Smooth muscle cell (in vitro differentiated cells): ENCODE results near the gene ZNRD2. TPM values are rescaled to one million over a fixed set of nuclear protein-coding genes. Genes with fewer than 3 reads are reported as not detected.

Source experiments
- DNase-seq: peaks from one replicate; lab custom pipeline; 2025; ENCODE audit not compliant: unreplicated experiment; lab: John Stamatoyannopoulos, UW
- H2AFZ ChIP-seq: fragments of 200-600 bp; sonication (generic); 2 replicates; pipeline ENCODE4 v1.6.0; 2016; ENCODE audit warnings: antibody characterized with exemption, low read depth, mild to moderate bottlenecking
- H3F3A ChIP-seq: fragments of 200-600 bp; sonication (generic); 2 replicates; pipeline ENCODE4 v1.6.0; 2017; ENCODE audit warnings: antibody characterized with exemption, low read depth
- H3K27ac ChIP-seq: fragments of 200-600 bp; sonication (generic); 2 replicates; pipeline ENCODE4 v1.5.1; 2016; ENCODE audit warnings: low read depth, mild to moderate bottlenecking
- H3K27me3 ChIP-seq: fragments of 200-600 bp; sonication (generic); 2 replicates; pipeline ENCODE4 v1.6.1; 2016; ENCODE audit warnings: low read depth, mild to moderate bottlenecking
- H3K36me3 ChIP-seq: fragments of 200-600 bp; sonication (generic); 2 replicates; pipeline ENCODE4 v1.5.1; 2016; ENCODE audit warnings: low read depth
- H3K4me1 ChIP-seq: fragments of 200-600 bp; sonication (generic); 2 replicates; pipeline ENCODE4 v1.5.1; 2016; ENCODE audit warnings: low read depth
- H3K4me2 ChIP-seq: fragments of 200-600 bp; sonication (generic); 2 replicates; pipeline ENCODE4 v1.6.0; 2016; ENCODE audit warnings: mild to moderate bottlenecking
- H3K4me3 ChIP-seq: fragments of 200-600 bp; sonication (generic); 2 replicates; pipeline ENCODE4 v1.5.1; 2016; ENCODE audit warnings: mild to moderate bottlenecking
- H3K79me2 ChIP-seq: fragments of 200-600 bp; sonication (generic); 2 replicates; pipeline ENCODE4 v1.6.0; 2016; ENCODE audit warnings: low read depth, mild to moderate bottlenecking
- H3K9ac ChIP-seq: fragments of 200-600 bp; sonication (generic); 2 replicates; pipeline ENCODE4 v1.6.0; 2016; ENCODE audit warnings: low read depth
- H3K9me3 ChIP-seq: fragments of 200-600 bp; sonication (generic); replicated peaks from 2 replicates; pipeline ENCODE4 v1.5.1; 2016; ENCODE audit warnings: low read depth
- H4K20me1 ChIP-seq: fragments of 200-600 bp; sonication (generic); 2 replicates; pipeline ENCODE4 v1.6.0; 2016; ENCODE audit warnings: low read depth
- WGBS: methylation state at CpG from one replicate; pipeline ENCODE4 v1.1.7; 2016; ENCODE audit warnings: low lambda C conversion rate; 5-methylcytosine and 5-hydroxymethylcytosine counted together
- polyA plus RNA-seq: library from polyadenylated mRNA; unstranded; fragments of >200 nt; fragmentation: Nextera tagmentation; extraction: Ambion mirVana; gene quantifications from 2 replicates; pipeline ENCODE4 v1.2.1, GENCODE V29; 2016
- total RNA-seq: library from RNA; depleted of rRNA; stranded (reverse); fragments of >200 nt; gene quantifications from 2 replicates; pipeline ENCODE4 v1.2.3, GENCODE V29; 2014
- TF ChIP-seq, protein P1 (sequence below): fragments of 200-600 bp; sonication (generic); IDR thresholded peaks from 2 replicates; pipeline ENCODE4 v1.5.1; 2017; ENCODE audit warnings: borderline replicate concordance, mild to moderate bottlenecking, antibody characterized with exemption; ENCODE audit not compliant: insufficient read depth, poor library complexity, severe bottlenecking

ZNRD2 gene
- total and polyA plus RNA-seq, 2 experiments from 2014 or later: 55.5 to 105 TPM

DNA sequence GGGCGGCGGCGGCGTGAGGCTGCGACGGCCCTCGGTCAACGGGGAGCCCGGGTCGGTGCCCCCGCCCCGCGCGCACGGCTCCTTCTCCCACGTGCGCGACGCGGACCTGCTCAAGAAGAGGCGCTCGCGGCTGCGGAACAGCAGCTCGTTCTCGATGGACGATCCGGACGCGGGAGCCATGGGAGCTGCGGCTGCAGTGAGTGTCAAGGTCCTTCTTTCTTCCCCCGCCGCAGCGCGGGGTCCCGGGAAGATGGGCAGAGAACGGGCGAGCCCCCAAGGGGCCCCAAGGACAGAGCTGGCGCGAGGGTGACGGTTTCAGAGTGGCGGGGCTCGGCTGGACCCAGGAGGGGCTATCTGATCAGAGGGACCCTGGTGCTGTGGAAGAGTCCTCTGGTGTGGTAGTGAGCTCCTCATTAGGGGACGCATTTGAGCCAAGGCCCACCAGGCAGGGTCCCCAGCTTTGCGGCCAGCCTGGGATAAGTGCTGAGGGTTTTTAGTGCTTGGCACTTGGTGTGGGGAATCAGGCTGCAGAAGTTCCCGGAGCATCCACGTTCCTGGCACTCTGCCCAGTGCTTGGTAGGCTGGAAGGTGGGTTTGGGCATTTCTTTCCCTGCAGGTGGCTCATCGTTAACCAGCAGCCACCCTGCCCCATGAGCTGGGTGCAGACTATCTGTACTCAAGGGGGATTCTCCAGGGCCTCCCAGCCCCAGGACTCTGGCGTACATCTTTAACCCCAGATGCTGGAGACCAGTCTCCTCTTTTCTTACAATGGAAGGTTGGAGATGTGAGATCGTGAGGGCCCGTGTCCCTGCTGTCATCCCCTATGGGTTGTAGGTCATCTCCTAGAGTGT, 15.3 kb downstream of the ZNRD2 start:
- H3K4me1 ChIP-seq: no peaks in the 10 kb centered on the region
- H3K9ac ChIP-seq: no peak overlapping the region
- no peaks in the 10 kb centered on the region for H3F3A ChIP-seq
- no peaks in the 10 kb centered on the region for H3K79me2 ChIP-seq
- 82% methylated on average over 40 of the region's 51 CpGs for WGBS
- H3K27ac ChIP-seq: no peak overlapping the region
- H2AFZ ChIP-seq: no peak overlapping the region
- H4K20me1 ChIP-seq: no peaks in the 10 kb centered on the region
- no peak for DNase-seq
- TF ChIP-seq, protein P1, sequence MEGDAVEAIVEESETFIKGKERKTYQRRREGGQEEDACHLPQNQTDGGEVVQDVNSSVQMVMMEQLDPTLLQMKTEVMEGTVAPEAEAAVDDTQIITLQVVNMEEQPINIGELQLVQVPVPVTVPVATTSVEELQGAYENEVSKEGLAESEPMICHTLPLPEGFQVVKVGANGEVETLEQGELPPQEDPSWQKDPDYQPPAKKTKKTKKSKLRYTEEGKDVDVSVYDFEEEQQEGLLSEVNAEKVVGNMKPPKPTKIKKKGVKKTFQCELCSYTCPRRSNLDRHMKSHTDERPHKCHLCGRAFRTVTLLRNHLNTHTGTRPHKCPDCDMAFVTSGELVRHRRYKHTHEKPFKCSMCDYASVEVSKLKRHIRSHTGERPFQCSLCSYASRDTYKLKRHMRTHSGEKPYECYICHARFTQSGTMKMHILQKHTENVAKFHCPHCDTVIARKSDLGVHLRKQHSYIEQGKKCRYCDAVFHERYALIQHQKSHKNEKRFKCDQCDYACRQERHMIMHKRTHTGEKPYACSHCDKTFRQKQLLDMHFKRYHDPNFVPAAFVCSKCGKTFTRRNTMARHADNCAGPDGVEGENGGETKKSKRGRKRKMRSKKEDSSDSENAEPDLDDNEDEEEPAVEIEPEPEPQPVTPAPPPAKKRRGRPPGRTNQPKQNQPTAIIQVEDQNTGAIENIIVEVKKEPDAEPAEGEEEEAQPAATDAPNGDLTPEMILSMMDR: no peak
- H3K4me3 ChIP-seq: no peak overlapping the region
- H3K4me2 ChIP-seq: no peak overlapping the region
- peaks cover 4% of the 10 kb centered on the region for H3K27me3 ChIP-seq
- H3K36me3 ChIP-seq: no peaks in the 10 kb centered on the region
- H3K9me3 ChIP-seq: no peaks in the 10 kb centered on the region

DNA sequence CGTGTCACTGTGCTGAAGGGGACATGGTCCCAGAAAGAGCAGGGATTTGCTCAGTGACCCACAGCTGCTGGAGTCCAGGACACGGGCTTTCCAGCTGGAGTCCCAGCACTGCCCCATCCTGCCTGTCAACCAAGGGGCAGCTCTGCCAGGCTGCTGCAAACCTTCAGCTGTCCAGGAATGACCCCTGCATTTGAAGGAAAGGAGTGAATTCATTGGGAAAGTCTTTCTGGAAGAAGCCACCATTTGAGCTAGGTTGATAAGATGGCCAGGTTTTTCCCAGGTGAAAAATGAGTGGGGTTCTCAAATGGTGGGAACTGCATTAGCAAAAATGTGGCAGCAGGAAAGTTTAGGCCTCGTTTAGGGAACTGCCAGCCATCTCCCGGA, 16.0 kb downstream of the ZNRD2 start:
- WGBS: 91% methylated on average over 4 of the region's 4 CpGs
- H4K20me1 ChIP-seq: no peaks in the 10 kb centered on the region
- no peak overlapping the region for H2AFZ ChIP-seq
- H3K4me3 ChIP-seq: no peak overlapping the region
- H3K36me3 ChIP-seq: no peaks in the 10 kb centered on the region
- no peaks in the 10 kb centered on the region for H3K9me3 ChIP-seq
- H3K27me3 ChIP-seq: peaks cover 4% of the 10 kb centered on the region
- no peak overlapping the region for H3K9ac ChIP-seq
- peaks cover 3% of the 10 kb centered on the region for H3F3A ChIP-seq
- DNase-seq: no peak
- no peak overlapping the region for H3K4me2 ChIP-seq
- H3K27ac ChIP-seq: no peak overlapping the region
- no peaks in the 10 kb centered on the region for H3K79me2 ChIP-seq
- H3K4me1 ChIP-seq: peaks cover 2% of the 10 kb centered on the region
- TF ChIP-seq, protein P1: no peak

DNA sequence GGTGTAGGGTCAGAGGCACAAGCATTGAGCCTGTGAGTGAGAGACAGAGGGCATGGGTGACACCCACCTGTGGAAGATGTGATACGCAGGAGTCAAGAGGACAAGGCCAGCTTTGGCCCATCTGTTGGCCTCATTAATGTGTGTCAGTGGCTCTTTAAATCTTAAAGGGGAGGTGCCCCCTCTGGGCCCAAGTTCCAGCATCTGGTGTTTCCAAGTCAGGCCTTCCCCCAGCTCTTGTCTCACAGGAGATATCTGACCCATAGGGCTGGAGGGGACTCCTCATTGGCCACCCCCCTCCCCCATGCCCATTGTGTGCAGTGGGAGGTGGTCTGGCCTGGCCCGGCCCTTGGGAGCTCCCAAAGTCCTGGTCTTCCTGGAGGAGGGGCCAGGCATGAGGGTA, 16.4 kb downstream of the ZNRD2 start:
- peaks cover 6% of the 10 kb centered on the region for H3K4me1 ChIP-seq
- H2AFZ ChIP-seq: no peak overlapping the region
- no peaks in the 10 kb centered on the region for H3K9me3 ChIP-seq
- no peaks in the 10 kb centered on the region for H4K20me1 ChIP-seq
- H3K79me2 ChIP-seq: no peaks in the 10 kb centered on the region
- no peak for DNase-seq
- peaks cover 4% of the 10 kb centered on the region for H3K27me3 ChIP-seq
- TF ChIP-seq, protein P1: no peak
- no peaks in the 10 kb centered on the region for H3K36me3 ChIP-seq
- H3K27ac ChIP-seq: no peak overlapping the region
- H3K4me2 ChIP-seq: no peak overlapping the region
- 47% methylated on average over 2 of the region's 2 CpGs for WGBS
- H3F3A ChIP-seq: peaks cover 5% of the 10 kb centered on the region
- no peak overlapping the region for H3K4me3 ChIP-seq
- no peak overlapping the region for H3K9ac ChIP-seq
